ENCODE data around the gene ZNF343.

DNA sequence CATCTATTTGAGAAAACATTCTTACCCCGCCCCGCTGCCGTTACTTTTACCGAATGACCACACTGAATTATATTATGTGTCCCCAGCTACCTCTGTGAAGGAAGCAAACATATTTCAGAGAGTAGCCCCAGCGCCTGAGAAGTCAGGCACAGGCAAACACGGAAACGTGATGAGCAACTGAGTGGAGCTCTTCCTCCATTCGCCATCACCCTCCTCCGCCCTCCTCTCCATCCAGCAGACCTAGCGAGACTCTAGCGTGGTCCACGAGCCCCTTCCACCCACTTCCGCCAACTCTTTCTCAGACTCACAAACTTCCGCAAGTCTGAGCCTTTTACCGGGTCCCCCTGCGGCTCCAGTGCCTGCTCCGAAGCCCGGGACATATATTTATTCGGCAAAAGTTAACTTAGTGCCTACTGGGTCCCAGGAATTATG lies 38.7 kb downstream of the ZNF343 start:
- TF ChIP-seq POLR2A (IDR thresholded peaks at IDR 0.05) (no peak), CTCF (IDR thresholded peaks at IDR 0.05 in 8 of 11, conservative IDR thresholded peaks at IDR 0.05 in 3 of 11) (no peak)

All from spleen (tissue), 7 donors.